22Rv1 (cell line): ENCODE measurements around the gene GALNTL6.

ENCODE experiments used
- CTCF ChIP-seq: fragments of 450-650 bp; IDR thresholded peaks from 2 replicates; pipeline ENCODE4 v1.5.1; 2017; ENCODE audit warnings: mild to moderate bottlenecking
- ZFX ChIP-seq: fragments of 450-650 bp; IDR thresholded peaks from 2 replicates; pipeline ENCODE4 v1.6.1; 2017; ENCODE audit warnings: antibody characterized with exemption, borderline replicate concordance

- no peak for TF ChIP-seq CTCF
- no peak for TF ChIP-seq ZFX
Observed at GRCh38 chr4:172411149-172411548, 597.9 kb downstream of the GALNTL6 start.
